GM18511 (cell line): ENCODE results near the gene KREMEN1.

Experiments
- ATAC-seq: cut with Tn5 transposase; IDR thresholded peaks from one replicate; pipeline ENCODE4 v1.9.1; 2021; ENCODE audit warnings: mild to moderate bottlenecking, moderate library complexity; ENCODE audit not compliant: unreplicated experiment

KREMEN1 gene

GRCh38 chr22:29203488-29204454 lies 130.9 kb downstream of the KREMEN1 start:
- no peak for ATAC-seq

GRCh38 chr22:29204455-29205183 lies 131.8 kb downstream of the KREMEN1 start:
- ATAC-seq = no peak

- ATAC-seq = no peak
Observed at GRCh38 chr22:29205252-29205593, 132.4 kb downstream of the KREMEN1 start.

- no peak for ATAC-seq
Observed at GRCh38 chr22:29205594-29206371, 132.9 kb downstream of the KREMEN1 start, which contains the start of gene EMID1. TSS of gene EMID1 (plus strand) at chr22:29205896. CDS start at chr22:29206039, 143 bp downstream.

- no peak for ATAC-seq
Observed at GRCh38 chr22:29206372-29207242, 133.8 kb downstream of the KREMEN1 start.

- ATAC-seq = no peak
Observed at GRCh38 chr22:29207243-29207550, 134.4 kb downstream of the KREMEN1 start.

GRCh38 chr22:29207562-29208501 lies 135.0 kb downstream of the KREMEN1 start:
- ATAC-seq = no peak

GRCh38 chr22:29208502-29208862 lies 135.6 kb downstream of the KREMEN1 start:
- no peak for ATAC-seq

- no peak for ATAC-seq
Observed at GRCh38 chr22:29208879-29209623, 136.2 kb downstream of the KREMEN1 start.

GRCh38 chr22:29209624-29209929 lies 136.7 kb downstream of the KREMEN1 start:
- ATAC-seq = no peak

- ATAC-seq = no peak
Observed at GRCh38 chr22:29211066-29211465, 138.2 kb downstream of the KREMEN1 start.

- ATAC-seq = no peak
Observed at GRCh38 chr22:29211466-29211865, 138.6 kb downstream of the KREMEN1 start.

GRCh38 chr22:29212743-29213142 lies 139.9 kb downstream of the KREMEN1 start:
- ATAC-seq = no peak

- ATAC-seq = no peak
Observed at GRCh38 chr22:29213493-29213892, 140.7 kb downstream of the KREMEN1 start.

- ATAC-seq = no peak
Observed at GRCh38 chr22:29214232-29214631, 141.4 kb downstream of the KREMEN1 start.

- ATAC-seq = no peak
Observed at GRCh38 chr22:29215012-29215860, 142.4 kb downstream of the KREMEN1 start.

- no peak for ATAC-seq
Observed at GRCh38 chr22:29216011-29216872, 143.4 kb downstream of the KREMEN1 start.
